A549 (cell line): Measurements from ENCODE around the gene KRTAP4-8. TPM values are rescaled to one million over a fixed set of nuclear protein-coding genes. Genes with fewer than 3 reads are reported as not detected.
A peak's percentile ranks its signal among the peaks of the same experiment; 100 is the strongest.

Source experiments
- ATAC-seq, 2 experiments: fragments of 200-7000 bp in 1 of 2; fragments of >200 bp in 1 of 2; cut with Nextera tagmentation in 1 of 2; cut with Tn5 transposase in 1 of 2; 3 replicates each; pipeline versions ENCODE4 v1.8.0 to v1.9.1; 2018 to 2020; ENCODE audit warnings: mild to moderate bottlenecking in 1 of 2, moderate library complexity in 1 of 2
- CTCF ChIA-PET: fragments of 300-600 bp; sonication (Branson Sonifier 250); formaldehyde crosslinking; extraction: SDS; loops from one replicate; lab custom pipeline; 2021; ENCODE audit warnings: antibody characterized with exemption, inconsistent platforms; lab: Yijun Ruan, JAX
- POLR2A ChIA-PET: fragments of 350-600 bp; formaldehyde crosslinking; extraction: SDS; loops from one replicate; lab custom pipeline; 2021; ENCODE audit warnings: antibody characterized with exemption, inconsistent platforms; lab: Yijun Ruan, JAX
- DNase-seq, 2 experiments: peaks; one replicate each; pipeline versions ENCODE4 v3.0.0 to v3.0.0-alpha.2; 2011 to 2016; ENCODE audit warnings: low read depth in 1 of 2, low spot score in 1 of 2
- FAIRE-seq: peaks from 2 replicates; lab custom pipeline; 2011; peaks lifted over from hg19 to GRCh38; lab: Jason Lieb, UNC
- H3K27ac ChIP-seq, 2 experiments: fragments of >200 bp; sonication (Bioruptor Twin); formaldehyde crosslinking; 3 replicates each; pipeline ENCODE4 v1.5.1; 2016 to 2017
- H3K4me1 ChIP-seq: fragments of >200 bp; sonication (Bioruptor Twin); formaldehyde crosslinking; 3 replicates; pipeline ENCODE4 v1.6.1; 2016
- H3K4me2 ChIP-seq: fragments of >200 bp; sonication (Bioruptor Twin); formaldehyde crosslinking; 3 replicates; pipeline ENCODE4 v1.6.1; 2016
- H3K4me3 ChIP-seq: fragments of >200 bp; sonication (Bioruptor Twin); formaldehyde crosslinking; 3 replicates; pipeline ENCODE4 v1.5.1; 2016
- H3K9me3 ChIP-seq: fragments of >200 bp; sonication (Bioruptor Twin); formaldehyde crosslinking; 3 replicates; pipeline ENCODE4 v1.6.1; 2016
- CBX8 ChIP-seq: fragments of 200-600 bp; sonication (generic); IDR thresholded peaks from 2 replicates; pipeline ENCODE4 v1.6.1; 2016
- CEBPB ChIP-seq, 2 experiments: fragments of >200 bp in 1 of 2; sonication (Bioruptor Twin) in 1 of 2; formaldehyde crosslinking in 1 of 2; IDR thresholded peaks; 2 replicates each; pipeline ENCODE4 v1.6.1; 2012 to 2016
- HOXB13 ChIP-seq: fragments of 250-450 bp; sonication (Bioruptor Pico); IDR thresholded peaks from 2 replicates; pipeline ENCODE4 v1.5.0; 2020; ENCODE audit warnings: low read depth, mild to moderate bottlenecking, moderate library complexity
- JUN ChIP-seq, 2 experiments: fragments of >200 bp; sonication (Bioruptor Twin); formaldehyde crosslinking; IDR thresholded peaks; 2 replicates in 1 of 2; 3 replicates in 1 of 2; pipeline ENCODE4 v1.6.1; 2016 to 2017
- KDM1A ChIP-seq: fragments of 200-600 bp; sonication (generic); IDR thresholded peaks from 2 replicates; pipeline ENCODE4 v1.6.1; 2016; ENCODE audit warnings: low read depth, mild to moderate bottlenecking
- KDM5A ChIP-seq: fragments of 200-600 bp; sonication (generic); IDR thresholded peaks from 2 replicates; pipeline ENCODE4 v1.6.1; 2016; ENCODE audit warnings: antibody characterized with exemption, mild to moderate bottlenecking
- MAFK ChIP-seq: fragments of 450-650 bp; IDR thresholded peaks from 2 replicates; pipeline ENCODE4 v1.6.1; 2014; ENCODE audit not compliant: partially characterized antibody
- MAZ ChIP-seq: fragments of 150-350 bp; IDR thresholded peaks from 2 replicates; pipeline ENCODE4 v1.6.1; 2014; ENCODE audit warnings: antibody characterized with exemption, low read depth, low read length, borderline replicate concordance
- MYC ChIP-seq: IDR thresholded peaks from 2 replicates; pipeline ENCODE4 v1.6.1; 2012; ENCODE audit warnings: mild to moderate bottlenecking, inconsistent platforms, low read length, improper control_type of control experiment, borderline replicate concordance
- PHF8 ChIP-seq: fragments of 200-600 bp; sonication (generic); IDR thresholded peaks from 2 replicates; pipeline ENCODE4 v1.6.1; 2016; ENCODE audit warnings: low read depth, mild to moderate bottlenecking, antibody characterized with exemption, moderate library complexity, borderline replicate concordance
- POLR2A ChIP-seq: IDR thresholded peaks from 2 replicates; pipeline ENCODE4 v1.6.1; 2012; ENCODE audit warnings: mild to moderate bottlenecking, low read length
- POLR2AphosphoS2 ChIP-seq: conservative IDR thresholded peaks from 2 replicates; pipeline ENCODE4 v1.6.1; 2012; ENCODE audit warnings: low read length, improper control_type of control experiment, inconsistent platforms
- RAD21 ChIP-seq, 2 experiments: fragments of >200 bp in 1 of 2; sonication (Bioruptor Twin) in 1 of 2; formaldehyde crosslinking in 1 of 2; IDR thresholded peaks in 1 of 2; conservative IDR thresholded peaks in 1 of 2; 2 replicates in 1 of 2; 3 replicates in 1 of 2; pipeline ENCODE4 v1.6.1; 2012 to 2018; ENCODE audit warnings: inconsistent platforms in 1 of 2
- SREBF2 ChIP-seq: fragments of 450-650 bp; IDR thresholded peaks from 2 replicates; pipeline ENCODE4 v1.6.1; 2014; ENCODE audit warnings: mild to moderate bottlenecking, moderate library complexity
- TFCP2L1 ChIP-seq: fragments of 250-450 bp; sonication (Bioruptor Pico); IDR thresholded peaks from 2 replicates; pipeline ENCODE4 v1.5.0; 2021; ENCODE audit warnings: mild to moderate bottlenecking
- WGBS: methylation state at CpG from one replicate; pipeline ENCODE4 v1.1.6; 2017; ENCODE audit errors: missing lambda C conversion rate; 5-methylcytosine and 5-hydroxymethylcytosine counted together
- polyA plus RNA-seq, 4 experiments: library from polyadenylated mRNA; depleted of rRNA in 3 of 4; stranded (reverse); fragments of >200 nt; fragmentation: RNase III in 1 of 4; extraction: RNeasy Plus Mini Kit Qiagen cat#74134 plus additional on column Dnase treatment in 1 of 4; gene quantifications; 2 replicates in 3 of 4; 3 replicates in 1 of 4; pipeline ENCODE4 v1.2.3, GENCODE V29; 2011 to 2017
- TF ChIP-seq, protein P1 (sequence below): fragments of 200-600 bp; sonication (generic); IDR thresholded peaks from 2 replicates; pipeline ENCODE4 v1.6.1; 2016; ENCODE audit warnings: antibody characterized with exemption, mild to moderate bottlenecking, moderate library complexity

Gene KRTAP4-8
- polyA plus RNA-seq, 2 of the 4 experiments (the other 2 are of a cell fraction) = not detected

DNA sequence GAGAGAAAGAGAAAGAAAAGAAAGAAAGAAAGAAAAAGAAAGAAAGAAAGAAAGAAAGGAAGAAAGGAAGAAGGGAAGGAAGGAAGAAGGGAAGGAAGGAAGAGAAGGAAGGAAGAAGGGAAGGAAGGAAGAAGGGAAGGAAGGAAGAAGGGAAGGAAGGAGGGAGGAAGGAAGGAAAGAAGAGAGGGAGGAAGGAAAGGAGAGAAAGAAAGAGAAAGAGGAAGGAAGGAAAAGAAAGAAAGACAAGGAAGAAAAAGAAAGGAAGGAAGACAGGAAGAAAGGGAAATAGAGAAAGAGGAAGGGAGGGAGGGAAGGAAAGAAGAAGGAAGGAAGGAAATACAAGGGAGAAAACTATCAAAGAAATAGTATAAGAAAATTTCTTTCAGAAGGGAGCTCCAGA, 21.2 kb downstream of the KRTAP4-8 start (continued):
- TF ChIP-seq, protein P1, sequence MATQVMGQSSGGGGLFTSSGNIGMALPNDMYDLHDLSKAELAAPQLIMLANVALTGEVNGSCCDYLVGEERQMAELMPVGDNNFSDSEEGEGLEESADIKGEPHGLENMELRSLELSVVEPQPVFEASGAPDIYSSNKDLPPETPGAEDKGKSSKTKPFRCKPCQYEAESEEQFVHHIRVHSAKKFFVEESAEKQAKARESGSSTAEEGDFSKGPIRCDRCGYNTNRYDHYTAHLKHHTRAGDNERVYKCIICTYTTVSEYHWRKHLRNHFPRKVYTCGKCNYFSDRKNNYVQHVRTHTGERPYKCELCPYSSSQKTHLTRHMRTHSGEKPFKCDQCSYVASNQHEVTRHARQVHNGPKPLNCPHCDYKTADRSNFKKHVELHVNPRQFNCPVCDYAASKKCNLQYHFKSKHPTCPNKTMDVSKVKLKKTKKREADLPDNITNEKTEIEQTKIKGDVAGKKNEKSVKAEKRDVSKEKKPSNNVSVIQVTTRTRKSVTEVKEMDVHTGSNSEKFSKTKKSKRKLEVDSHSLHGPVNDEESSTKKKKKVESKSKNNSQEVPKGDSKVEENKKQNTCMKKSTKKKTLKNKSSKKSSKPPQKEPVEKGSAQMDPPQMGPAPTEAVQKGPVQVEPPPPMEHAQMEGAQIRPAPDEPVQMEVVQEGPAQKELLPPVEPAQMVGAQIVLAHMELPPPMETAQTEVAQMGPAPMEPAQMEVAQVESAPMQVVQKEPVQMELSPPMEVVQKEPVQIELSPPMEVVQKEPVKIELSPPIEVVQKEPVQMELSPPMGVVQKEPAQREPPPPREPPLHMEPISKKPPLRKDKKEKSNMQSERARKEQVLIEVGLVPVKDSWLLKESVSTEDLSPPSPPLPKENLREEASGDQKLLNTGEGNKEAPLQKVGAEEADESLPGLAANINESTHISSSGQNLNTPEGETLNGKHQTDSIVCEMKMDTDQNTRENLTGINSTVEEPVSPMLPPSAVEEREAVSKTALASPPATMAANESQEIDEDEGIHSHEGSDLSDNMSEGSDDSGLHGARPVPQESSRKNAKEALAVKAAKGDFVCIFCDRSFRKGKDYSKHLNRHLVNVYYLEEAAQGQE = no peak
- TF ChIP-seq SREBF2 (no peak), PHF8 (no peak)

DNA sequence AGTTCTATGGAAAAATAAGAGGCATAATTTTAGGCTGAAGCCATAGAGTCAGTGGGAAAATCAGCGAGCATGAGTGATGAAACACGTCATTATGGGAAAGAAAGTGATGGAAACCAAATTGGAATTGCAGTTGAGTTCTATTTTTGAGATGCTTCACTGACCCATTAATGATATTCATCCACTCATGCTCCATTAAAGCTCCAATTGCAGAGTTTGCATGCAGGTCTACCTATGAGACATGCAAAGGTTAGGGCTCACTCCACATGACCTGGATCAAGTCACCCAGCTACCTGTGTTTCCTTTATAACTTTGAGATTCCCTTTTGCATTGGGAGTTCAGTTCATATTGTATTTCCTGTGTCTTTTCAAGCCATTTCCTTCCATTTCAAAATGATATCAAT, 24.3 kb downstream of the KRTAP4-8 start:
- 82% methylated on average over 2 of the region's 2 CpGs for WGBS
- CTCF ChIA-PET = no interaction called here
- no peak for ATAC-seq
- DNase-seq = no peak
- FAIRE-seq = no peak
- POLR2A ChIA-PET = no interaction called here
- H3K9me3 ChIP-seq = no peaks in the 10 kb centered on the region
- H3K27ac ChIP-seq = no peak overlapping the region
- no peak overlapping the region for H3K4me2 ChIP-seq
- H3K4me3 ChIP-seq = no peak overlapping the region
- H3K4me1 ChIP-seq = no peaks in the 10 kb centered on the region
- TF ChIP-seq MAZ (no peak), JUN (IDR thresholded peaks at IDR 0.05) (no peak), KDM1A (no peak)
- TF ChIP-seq, protein P1 = no peak

DNA sequence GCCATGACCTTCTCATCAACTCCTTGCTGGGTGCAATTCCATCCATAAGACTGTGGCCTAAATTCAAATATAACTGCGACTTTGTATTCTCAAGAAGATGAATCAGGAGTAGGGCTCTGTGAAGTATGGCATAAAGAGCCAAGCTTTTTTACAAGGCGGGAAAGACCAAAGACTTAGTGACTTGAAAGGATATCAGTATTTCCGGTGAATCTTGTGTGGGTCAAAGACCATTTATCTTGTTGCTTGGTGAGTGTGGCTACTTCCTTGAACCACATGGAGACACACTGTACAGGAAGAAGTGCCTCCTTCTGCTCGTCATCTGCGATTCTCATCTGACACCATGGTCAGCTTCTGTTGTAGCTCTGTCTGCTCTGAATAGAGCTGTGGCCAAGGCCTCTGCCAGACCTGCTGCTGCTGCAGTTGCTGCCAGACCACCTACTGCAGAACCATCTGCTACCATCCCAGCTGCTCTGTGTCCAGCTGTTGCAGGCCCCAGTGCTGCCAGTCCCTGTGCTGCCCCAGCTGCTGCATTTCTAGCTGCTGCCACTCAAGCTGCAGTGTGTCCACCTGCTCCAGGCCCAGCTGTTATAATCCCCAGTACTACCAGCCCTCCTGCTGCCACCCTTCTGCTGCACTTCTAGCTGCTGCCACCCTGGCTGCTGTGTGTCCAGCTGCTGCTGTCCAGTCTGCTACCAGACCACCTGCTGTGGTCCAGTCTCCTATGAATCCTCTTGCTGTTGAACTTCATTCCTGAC, 26.2 kb downstream of the KRTAP4-8 start:
- 94% methylated on average over 5 of the region's 5 CpGs for WGBS
- ChIA-PET CTCF (interaction anchor here (0.6 to 1.3 kb wide), 5 partner anchors 19 to 591 kb away, joined by 3 to 5 read pairs (median 3); no protein-coding TSS in a partner anchor), POLR2A (no interaction called here)
- H3K4me1 ChIP-seq = no peaks in the 10 kb centered on the region
- FAIRE-seq = no peak
- ATAC-seq = peak in 1 of 2 experiments; percentile 40; a peak in 1 of 6 replicates
- H3K27ac ChIP-seq = no peak overlapping the region
- H3K4me3 ChIP-seq = no peak overlapping the region
- H3K4me2 ChIP-seq = no peak overlapping the region
- no peak for TF ChIP-seq POLR2A
- no peak for TF ChIP-seq CEBPB (IDR thresholded peaks at IDR 0.05)
- TF ChIP-seq MAFK = no peak
- no peak for TF ChIP-seq MYC
- TF ChIP-seq TFCP2L1 (CRISPR knock-in tag) = no peak
- no peak for TF ChIP-seq POLR2AphosphoS2
- no peak for TF ChIP-seq MAZ
- TF ChIP-seq RAD21 (conservative IDR thresholded peaks at IDR 0.05 in 1 of 2, IDR thresholded peaks at IDR 0.05 in 1 of 2) = no peak
- no peak for TF ChIP-seq PHF8
- no peak for TF ChIP-seq CBX8
- no peak for TF ChIP-seq KDM5A
- no peak for TF ChIP-seq HOXB13 (CRISPR knock-in tag)
- TF ChIP-seq, all 56 proteins: peak for 0
- DNase-seq = no peak
- no peaks in the 10 kb centered on the region for H3K9me3 ChIP-seq
